Measurements from ENCODE around the gene IPO13. TPM values are rescaled to one million over a fixed set of nuclear protein-coding genes. Genes with fewer than 3 reads are reported as not detected.

The IPO13 gene
- total and polyA plus RNA-seq, 4 donors: 8.6 to 15.1 (median 10.5) TPM

DNA sequence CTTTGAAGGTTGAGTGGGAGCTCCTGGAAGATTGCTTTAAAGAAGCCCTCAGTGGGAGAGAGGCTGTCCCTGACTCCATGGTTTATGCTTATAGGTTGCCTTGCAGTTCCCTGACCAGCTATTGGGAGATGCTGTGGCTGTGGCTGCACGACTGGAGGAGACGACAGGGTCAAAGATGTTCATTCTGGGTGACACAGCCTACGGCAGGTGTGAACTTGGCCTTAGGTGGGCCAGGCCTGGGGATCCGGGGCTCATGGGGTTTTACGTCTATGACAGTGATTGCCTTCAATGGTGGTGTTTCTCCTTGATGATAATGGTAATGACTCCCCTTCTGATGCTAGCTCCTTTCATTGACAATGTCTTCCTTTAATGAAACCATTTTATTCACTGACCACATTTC lies 23.8 kb downstream of the IPO13 start:
- Histone ChIP-seq H3K9ac (ENCODE audit: low read depth in 1 of 2, low read length in 2 of 2) (peak overlapping the region; percentile 0 to 13), H3K36me3 (ENCODE audit: control insufficient read depth in 4 of 4, insufficient read depth in 3 of 4, low read depth in 1 of 4, low read length in 3 of 4) (peaks cover 0 to 20% (median 5%) of the 10 kb centered on the region in 4 donors), H3K4me3 (ENCODE audit: low read depth in 1 of 3, low read length in 3 of 3) (peak overlapping the region; percentile 79 to 98 (median 89)), H3K9me3 (ENCODE audit: control insufficient read depth in 4 of 4, low read length in 3 of 4) (no peaks in the 10 kb centered on the region), H3K4me1 (ENCODE audit: control insufficient read depth in 4 of 4, insufficient read depth in 4 of 4, low read length in 3 of 4) (peaks cover 3 to 29% (median 20%) of the 10 kb centered on the region in 4 donors), H3K27ac (ENCODE audit: low read depth in 1 of 2, low read length in 2 of 2) (no peak overlapping the region), H3K27me3 (ENCODE audit: control insufficient read depth in 4 of 4, insufficient read depth in 4 of 4, low read length in 3 of 4) (no peaks in the 10 kb centered on the region)
- TF ChIP-seq RXRA (IDR thresholded peaks at IDR 0.05) (no peak), TAF1 (conservative IDR thresholded peaks at IDR 0.05) (no peak)
- WGBS: 60% methylated on average over 5 of the region's 5 CpGs
- no peak for DNase-seq (ENCODE audit: low spot score)

DNA sequence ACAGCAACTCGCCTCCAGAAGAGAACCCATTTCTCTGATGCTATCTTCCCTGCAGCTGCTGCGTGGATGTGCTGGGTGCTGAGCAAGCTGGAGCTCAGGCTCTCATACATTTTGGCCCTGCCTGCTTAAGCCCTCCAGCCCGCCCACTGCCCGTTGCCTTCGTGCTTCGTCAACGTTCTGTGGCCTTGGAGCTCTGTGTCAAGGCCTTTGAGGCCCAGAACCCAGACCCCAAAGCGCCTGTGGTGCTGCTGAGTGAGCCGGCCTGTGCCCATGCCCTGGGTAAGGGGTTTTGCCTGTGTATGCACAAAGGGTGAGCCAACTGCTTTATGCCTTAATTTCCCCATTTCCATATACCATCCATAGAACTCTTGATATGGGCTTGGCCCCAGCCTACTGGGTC lies 24.2 kb downstream of the IPO13 start:
- H3K9ac ChIP-seq (ENCODE audit: low read depth in 1 of 2, low read length in 2 of 2): no peak overlapping the region
- no peaks in the 10 kb centered on the region for H3K9me3 ChIP-seq (ENCODE audit: control insufficient read depth in 4 of 4, low read length in 3 of 4)
- DNase-seq (ENCODE audit: low spot score): no peak
- no peaks in the 10 kb centered on the region for H3K27me3 ChIP-seq (ENCODE audit: control insufficient read depth in 4 of 4, insufficient read depth in 4 of 4, low read length in 3 of 4)
- H3K4me1 ChIP-seq (ENCODE audit: control insufficient read depth in 4 of 4, insufficient read depth in 4 of 4, low read length in 3 of 4): peaks cover 3 to 33% (median 23%) of the 10 kb centered on the region in 4 donors
- TF ChIP-seq HNF4A (conservative IDR thresholded peaks at IDR 0.05) (no peak), RAD21 (IDR thresholded peaks at IDR 0.05) (no peak)
- TF ChIP-seq, protein P1, sequence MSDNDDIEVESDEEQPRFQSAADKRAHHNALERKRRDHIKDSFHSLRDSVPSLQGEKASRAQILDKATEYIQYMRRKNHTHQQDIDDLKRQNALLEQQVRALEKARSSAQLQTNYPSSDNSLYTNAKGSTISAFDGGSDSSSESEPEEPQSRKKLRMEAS (IDR thresholded peaks at IDR 0.05): no peak
- H3K27ac ChIP-seq (ENCODE audit: low read depth in 1 of 2, low read length in 2 of 2): no peak overlapping the region
- peaks cover 0 to 18% (median 5%) of the 10 kb centered on the region in 4 donors for H3K36me3 ChIP-seq (ENCODE audit: control insufficient read depth in 4 of 4, insufficient read depth in 3 of 4, low read depth in 1 of 4, low read length in 3 of 4)
- peak overlapping the region in 2 of 3 donors; percentile 79 to 98 for H3K4me3 ChIP-seq (ENCODE audit: low read depth in 1 of 3, low read length in 3 of 3)
- 93% methylated on average over 9 of the region's 9 CpGs for WGBS

DNA sequence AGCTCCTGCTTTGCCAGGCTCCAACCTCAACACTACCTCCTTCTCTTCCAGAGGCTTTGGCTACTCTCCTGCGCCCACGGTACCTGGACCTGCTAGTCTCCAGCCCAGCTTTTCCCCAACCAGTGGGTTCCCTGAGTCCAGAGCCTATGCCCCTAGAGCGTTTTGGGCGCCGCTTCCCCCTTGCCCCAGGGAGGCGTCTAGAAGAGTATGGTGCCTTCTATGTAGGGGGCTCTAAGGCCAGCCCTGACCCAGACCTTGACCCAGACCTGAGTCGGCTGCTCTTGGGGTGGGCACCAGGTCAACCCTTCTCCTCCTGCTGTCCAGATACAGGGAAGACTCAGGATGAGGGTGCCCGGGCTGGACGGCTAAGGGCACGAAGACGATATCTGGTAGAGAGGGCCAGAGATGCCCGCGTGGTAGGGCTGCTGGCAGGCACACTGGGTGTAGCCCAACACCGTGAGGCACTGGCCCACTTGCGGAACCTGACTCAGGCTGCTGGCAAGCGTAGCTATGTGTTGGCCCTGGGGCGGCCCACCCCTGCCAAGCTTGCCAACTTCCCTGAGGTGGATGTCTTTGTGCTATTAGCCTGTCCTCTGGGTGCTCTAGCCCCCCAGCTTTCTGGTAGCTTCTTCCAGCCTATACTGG lies 24.7 kb downstream of the IPO13 start:
- peaks cover 2 to 18% (median 5%) of the 10 kb centered on the region in 4 donors for H3K36me3 ChIP-seq (ENCODE audit: control insufficient read depth in 4 of 4, insufficient read depth in 3 of 4, low read depth in 1 of 4, low read length in 3 of 4)
- H3K27ac ChIP-seq (ENCODE audit: low read depth in 1 of 2, low read length in 2 of 2): no peak overlapping the region
- H3K4me1 ChIP-seq (ENCODE audit: control insufficient read depth in 4 of 4, insufficient read depth in 4 of 4, low read length in 3 of 4): peaks cover 3 to 38% (median 29%) of the 10 kb centered on the region in 4 donors
- WGBS: 97% methylated on average over 17 of the region's 17 CpGs
- no peak for DNase-seq (ENCODE audit: low spot score)
- TF ChIP-seq, protein P2, sequence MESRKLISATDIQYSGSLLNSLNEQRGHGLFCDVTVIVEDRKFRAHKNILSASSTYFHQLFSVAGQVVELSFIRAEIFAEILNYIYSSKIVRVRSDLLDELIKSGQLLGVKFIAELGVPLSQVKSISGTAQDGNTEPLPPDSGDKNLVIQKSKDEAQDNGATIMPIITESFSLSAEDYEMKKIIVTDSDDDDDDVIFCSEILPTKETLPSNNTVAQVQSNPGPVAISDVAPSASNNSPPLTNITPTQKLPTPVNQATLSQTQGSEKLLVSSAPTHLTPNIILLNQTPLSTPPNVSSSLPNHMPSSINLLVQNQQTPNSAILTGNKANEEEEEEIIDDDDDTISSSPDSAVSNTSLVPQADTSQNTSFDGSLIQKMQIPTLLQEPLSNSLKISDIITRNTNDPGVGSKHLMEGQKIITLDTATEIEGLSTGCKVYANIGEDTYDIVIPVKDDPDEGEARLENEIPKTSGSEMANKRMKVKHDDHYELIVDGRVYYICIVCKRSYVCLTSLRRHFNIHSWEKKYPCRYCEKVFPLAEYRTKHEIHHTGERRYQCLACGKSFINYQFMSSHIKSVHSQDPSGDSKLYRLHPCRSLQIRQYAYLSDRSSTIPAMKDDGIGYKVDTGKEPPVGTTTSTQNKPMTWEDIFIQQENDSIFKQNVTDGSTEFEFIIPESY (IDR thresholded peaks at IDR 0.05): no peak
- TF ChIP-seq YY1 (IDR thresholded peaks at IDR 0.05) (no peak), EGR1 (IDR thresholded peaks at IDR 0.05; ENCODE audit: low read depth in 2 of 2) (no peak), HNF4G (IDR thresholded peaks at IDR 0.05) (no peak), JUND (IDR thresholded peaks at IDR 0.05) (no peak), GABPA (IDR thresholded peaks at IDR 0.05 in 1 of 2, conservative IDR thresholded peaks at IDR 0.05 in 1 of 2) (no peak), TAF1 (conservative IDR thresholded peaks at IDR 0.05) (no peak), SP1 (IDR thresholded peaks at IDR 0.05) (no peak), NR2F2 (IDR thresholded peaks at IDR 0.05) (no peak), HNF4A (conservative IDR thresholded peaks at IDR 0.05) (no peak), FOXA1 (IDR thresholded peaks at IDR 0.05) (no peak), FOXA2 (IDR thresholded peaks at IDR 0.05) (no peak)
- TF ChIP-seq, protein P3, sequence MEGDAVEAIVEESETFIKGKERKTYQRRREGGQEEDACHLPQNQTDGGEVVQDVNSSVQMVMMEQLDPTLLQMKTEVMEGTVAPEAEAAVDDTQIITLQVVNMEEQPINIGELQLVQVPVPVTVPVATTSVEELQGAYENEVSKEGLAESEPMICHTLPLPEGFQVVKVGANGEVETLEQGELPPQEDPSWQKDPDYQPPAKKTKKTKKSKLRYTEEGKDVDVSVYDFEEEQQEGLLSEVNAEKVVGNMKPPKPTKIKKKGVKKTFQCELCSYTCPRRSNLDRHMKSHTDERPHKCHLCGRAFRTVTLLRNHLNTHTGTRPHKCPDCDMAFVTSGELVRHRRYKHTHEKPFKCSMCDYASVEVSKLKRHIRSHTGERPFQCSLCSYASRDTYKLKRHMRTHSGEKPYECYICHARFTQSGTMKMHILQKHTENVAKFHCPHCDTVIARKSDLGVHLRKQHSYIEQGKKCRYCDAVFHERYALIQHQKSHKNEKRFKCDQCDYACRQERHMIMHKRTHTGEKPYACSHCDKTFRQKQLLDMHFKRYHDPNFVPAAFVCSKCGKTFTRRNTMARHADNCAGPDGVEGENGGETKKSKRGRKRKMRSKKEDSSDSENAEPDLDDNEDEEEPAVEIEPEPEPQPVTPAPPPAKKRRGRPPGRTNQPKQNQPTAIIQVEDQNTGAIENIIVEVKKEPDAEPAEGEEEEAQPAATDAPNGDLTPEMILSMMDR (IDR thresholded peaks at IDR 0.05; ENCODE audit: low read depth, low read length, missing input control): no peak
- TF ChIP-seq, protein P1 (IDR thresholded peaks at IDR 0.05): no peak
- TF ChIP-seq, protein P4, sequence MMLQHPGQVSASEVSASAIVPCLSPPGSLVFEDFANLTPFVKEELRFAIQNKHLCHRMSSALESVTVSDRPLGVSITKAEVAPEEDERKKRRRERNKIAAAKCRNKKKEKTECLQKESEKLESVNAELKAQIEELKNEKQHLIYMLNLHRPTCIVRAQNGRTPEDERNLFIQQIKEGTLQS (IDR thresholded peaks at IDR 0.05): no peak
- no peaks in the 10 kb centered on the region for H3K9me3 ChIP-seq (ENCODE audit: control insufficient read depth in 4 of 4, low read length in 3 of 4)
- H3K4me3 ChIP-seq (ENCODE audit: low read depth in 1 of 3, low read length in 3 of 3): no peak overlapping the region
- H3K9ac ChIP-seq (ENCODE audit: low read depth in 1 of 2, low read length in 2 of 2): no peak overlapping the region
- H3K27me3 ChIP-seq (ENCODE audit: control insufficient read depth in 4 of 4, insufficient read depth in 4 of 4, low read length in 3 of 4): no peaks in the 10 kb centered on the region

Data from liver (tissue), 9 donors.